ENCODE measurements around the gene TSNAX. TPM values are rescaled to one million over a fixed set of nuclear protein-coding genes. Genes with fewer than 3 reads are reported as not detected.
A peak's percentile ranks its signal among the peaks of the same experiment; 100 is the strongest.

The TSNAX gene
- total and polyA plus RNA-seq, 9 of the 15 experiments (the other 6 are each of a cell fraction or from before 2014, with no cell fraction given), result 33.8 to 102 (median 61.2) TPM

GRCh38 chr1:231480008-231480407, 48.5 kb upstream of the TSNAX start (continued):
- TF ChIP-seq PHF8 (IDR thresholded peaks at IDR 0.05; ENCODE audit: borderline replicate concordance, low read length) (no peak), HDAC6 (IDR thresholded peaks at IDR 0.05; ENCODE audit: low read depth, low read length) (no peak), ZNF239 (CRISPR knock-in tag; IDR thresholded peaks at IDR 0.05) (no peak), ZNF41 (CRISPR knock-in tag; conservative IDR thresholded peaks at IDR 0.05) (no peak), SP1 (CRISPR knock-in tag; IDR thresholded peaks at IDR 0.05) (no peak), BCL6 (CRISPR knock-in tag; IDR thresholded peaks at IDR 0.05) (no peak), DACH1 (IDR thresholded peaks at IDR 0.05; ENCODE audit: partially characterized antibody) (no peak), MTA1 (IDR thresholded peaks at IDR 0.05; ENCODE audit: borderline replicate concordance) (no peak), RBM25 (IDR thresholded peaks at IDR 0.05; ENCODE audit: low read depth, low read length, severe bottlenecking) (peak; percentile 64), BRCA1 (IDR thresholded peaks at IDR 0.05) (no peak), BRCA1 (CRISPR knock-in tag; IDR thresholded peaks at IDR 0.05) (no peak), ZFP30 (CRISPR knock-in tag; IDR thresholded peaks at IDR 0.05; ENCODE audit: borderline replicate concordance) (no peak), BCOR (IDR thresholded peaks at IDR 0.05) (0 out of 2 replicates have a peak, but pooled peaks have one; percentile 52), ZNF707 (CRISPR knock-in tag; conservative IDR thresholded peaks at IDR 0.05) (no peak), NUFIP1 (IDR thresholded peaks at IDR 0.05; ENCODE audit: partially characterized antibody) (no peak), PHB2 (IDR thresholded peaks at IDR 0.05; ENCODE audit: low read depth) (no peak), PTTG1 (tag; IDR thresholded peaks at IDR 0.05; ENCODE audit: low read depth) (no peak), KDM1A (IDR thresholded peaks at IDR 0.05) (peak in 1 of 2 experiments; percentile 43; a peak in 2 of 4 replicates), SIRT6 (IDR thresholded peaks at IDR 0.05; ENCODE audit: low read depth, low read length) (no peak), ZNF830 (CRISPR knock-in tag; IDR thresholded peaks at IDR 0.05) (no peak), KLF6 (CRISPR knock-in tag; IDR thresholded peaks at IDR 0.05; ENCODE audit: borderline replicate concordance) (no peak), JUNB (CRISPR knock-in tag; conservative IDR thresholded peaks at IDR 0.05) (no peak), ZNF639 (CRISPR knock-in tag; conservative IDR thresholded peaks at IDR 0.05 in 1 of 2, IDR thresholded peaks at IDR 0.05 in 1 of 2) (no peak)
- TF ChIP-seq, protein P1, sequence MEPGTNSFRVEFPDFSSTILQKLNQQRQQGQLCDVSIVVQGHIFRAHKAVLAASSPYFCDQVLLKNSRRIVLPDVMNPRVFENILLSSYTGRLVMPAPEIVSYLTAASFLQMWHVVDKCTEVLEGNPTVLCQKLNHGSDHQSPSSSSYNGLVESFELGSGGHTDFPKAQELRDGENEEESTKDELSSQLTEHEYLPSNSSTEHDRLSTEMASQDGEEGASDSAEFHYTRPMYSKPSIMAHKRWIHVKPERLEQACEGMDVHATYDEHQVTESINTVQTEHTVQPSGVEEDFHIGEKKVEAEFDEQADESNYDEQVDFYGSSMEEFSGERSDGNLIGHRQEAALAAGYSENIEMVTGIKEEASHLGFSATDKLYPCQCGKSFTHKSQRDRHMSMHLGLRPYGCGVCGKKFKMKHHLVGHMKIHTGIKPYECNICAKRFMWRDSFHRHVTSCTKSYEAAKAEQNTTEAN (CRISPR knock-in tag; IDR thresholded peaks at IDR 0.05), result no peak
- TF ChIP-seq, protein P2, sequence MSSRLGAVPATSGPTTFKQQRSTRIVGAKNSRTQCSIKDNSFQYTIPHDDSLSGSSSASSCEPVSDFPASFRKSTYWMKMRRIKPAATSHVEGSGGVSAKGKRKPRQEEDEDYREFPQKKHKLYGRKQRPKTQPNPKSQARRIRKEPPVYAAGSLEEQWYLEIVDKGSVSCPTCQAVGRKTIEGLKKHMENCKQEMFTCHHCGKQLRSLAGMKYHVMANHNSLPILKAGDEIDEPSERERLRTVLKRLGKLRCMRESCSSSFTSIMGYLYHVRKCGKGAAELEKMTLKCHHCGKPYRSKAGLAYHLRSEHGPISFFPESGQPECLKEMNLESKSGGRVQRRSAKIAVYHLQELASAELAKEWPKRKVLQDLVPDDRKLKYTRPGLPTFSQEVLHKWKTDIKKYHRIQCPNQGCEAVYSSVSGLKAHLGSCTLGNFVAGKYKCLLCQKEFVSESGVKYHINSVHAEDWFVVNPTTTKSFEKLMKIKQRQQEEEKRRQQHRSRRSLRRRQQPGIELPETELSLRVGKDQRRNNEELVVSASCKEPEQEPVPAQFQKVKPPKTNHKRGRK (tag; IDR thresholded peaks at IDR 0.05), result no peak
- TF ChIP-seq, protein P3, sequence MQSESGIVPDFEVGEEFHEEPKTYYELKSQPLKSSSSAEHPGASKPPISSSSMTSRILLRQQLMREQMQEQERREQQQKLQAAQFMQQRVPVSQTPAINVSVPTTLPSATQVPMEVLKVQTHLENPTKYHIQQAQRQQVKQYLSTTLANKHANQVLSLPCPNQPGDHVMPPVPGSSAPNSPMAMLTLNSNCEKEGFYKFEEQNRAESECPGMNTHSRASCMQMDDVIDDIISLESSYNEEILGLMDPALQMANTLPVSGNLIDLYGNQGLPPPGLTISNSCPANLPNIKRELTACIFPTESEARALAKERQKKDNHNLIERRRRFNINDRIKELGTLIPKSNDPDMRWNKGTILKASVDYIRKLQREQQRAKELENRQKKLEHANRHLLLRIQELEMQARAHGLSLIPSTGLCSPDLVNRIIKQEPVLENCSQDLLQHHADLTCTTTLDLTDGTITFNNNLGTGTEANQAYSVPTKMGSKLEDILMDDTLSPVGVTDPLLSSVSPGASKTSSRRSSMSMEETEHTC (IDR thresholded peaks at IDR 0.05), result no peak
